H1 (cell line): ENCODE measurements around the gene CAPNS1. TPM values are rescaled to one million over a fixed set of nuclear protein-coding genes. Genes with fewer than 3 reads are reported as not detected.

Experiments used
- CTCF ChIA-PET: fragments of 300-600 bp; sonication (Branson Sonifier 250); formaldehyde crosslinking; loops from one replicate; lab custom pipeline; 2021; ENCODE audit not compliant: partially characterized antibody; lab: Charles Lee
- POLR2A ChIA-PET: fragments of 300-600 bp; sonication (Branson Sonifier 250); formaldehyde crosslinking; loops from one replicate; lab custom pipeline; 2021; ENCODE audit warnings: inconsistent platforms; ENCODE audit not compliant: partially characterized antibody; lab: Charles Lee
- DNase-seq, 2 experiments: peaks; one replicate each; pipeline versions ENCODE4 v3.0.0 to v3.0.0-alpha.2; 2010 to 2022; ENCODE audit warnings: low spot score in 2 of 2, low read depth in 1 of 2, mixed read lengths in 1 of 2
- FAIRE-seq: peaks from 2 replicates; lab custom pipeline; 2011; peaks lifted over from hg19 to GRCh38; lab: Jason Lieb, UNC
- H2AFZ ChIP-seq: 2 replicates; pipeline ENCODE4 v1.8.1; 2012; ENCODE audit warnings: low read length, inconsistent platforms
- H2AK5ac ChIP-seq: 2 replicates; pipeline ENCODE4 v1.6.1; 2013; ENCODE audit warnings: low read depth, low read length
- H2BK120ac ChIP-seq: replicated peaks from 2 replicates; pipeline ENCODE3; 2013; ENCODE audit warnings: low read depth, low read length, inconsistent platforms
- H2BK12ac ChIP-seq: 2 replicates; pipeline ENCODE4 v1.6.1; 2013; ENCODE audit warnings: low read depth, low read length
- H2BK15ac ChIP-seq: 2 replicates; pipeline ENCODE4 v1.6.1; 2013; ENCODE audit warnings: low read length
- H2BK20ac ChIP-seq: 2 replicates; pipeline ENCODE4 v1.6.1; 2013; ENCODE audit warnings: low read length
- H2BK5ac ChIP-seq: 2 replicates; pipeline ENCODE4 v1.6.1; 2013; ENCODE audit warnings: low read depth, low read length
- H3K14ac ChIP-seq: 2 replicates; pipeline ENCODE4 v1.6.1; 2013; ENCODE audit warnings: inconsistent platforms; ENCODE audit not compliant: insufficient read length
- H3K18ac ChIP-seq: 2 replicates; pipeline ENCODE4 v1.6.1; 2013; ENCODE audit warnings: low read length; ENCODE audit errors: extremely low read depth
- H3K23ac ChIP-seq: 2 replicates; pipeline ENCODE4 v1.6.1; 2013; ENCODE audit warnings: inconsistent platforms; ENCODE audit not compliant: insufficient read length
- H3K23me2 ChIP-seq: 2 replicates; pipeline ENCODE4 v1.6.1; 2013; ENCODE audit warnings: low read depth, low read length
- H3K27ac ChIP-seq: 2 replicates; pipeline ENCODE4 v1.6.1; 2011; ENCODE audit warnings: low read depth, low read length, inconsistent platforms
- H3K27me3 ChIP-seq, 4 experiments: replicated peaks in 1 of 4; 1 replicate in 1 of 4; 2 replicates in 3 of 4; pipeline versions ENCODE4 v1.6.1 to v1.8.1; 2011 to 2013; ENCODE audit warnings: low read length in 3 of 4, mild to moderate bottlenecking in 3 of 4, inconsistent platforms in 2 of 4, mixed read lengths in 2 of 4, moderate library complexity in 1 of 4; ENCODE audit not compliant: control insufficient read depth in 3 of 4, insufficient read depth in 3 of 4; ENCODE audit errors: extremely low read depth in 1 of 4
- H3K36me3 ChIP-seq, 4 experiments: 2 replicates each; pipeline versions ENCODE4 v1.6.1 to v1.8.1; 2011 to 2013; ENCODE audit warnings: mild to moderate bottlenecking in 4 of 4, low read length in 3 of 4, moderate library complexity in 2 of 4, control low read depth in 1 of 4, inconsistent platforms in 1 of 4; ENCODE audit not compliant: insufficient read depth in 4 of 4, control insufficient read depth in 2 of 4
- H3K4ac ChIP-seq: replicated peaks from 2 replicates; pipeline ENCODE3; 2013; ENCODE audit warnings: low read length, low read depth, mixed read lengths, inconsistent platforms; ENCODE audit not compliant: insufficient read length
- H3K4me1 ChIP-seq, 4 experiments: replicated peaks in 1 of 4; 1 replicate in 1 of 4; 2 replicates in 3 of 4; pipeline versions ENCODE4 v1.6.1 to v1.8.1; 2011 to 2013; ENCODE audit warnings: low read length in 3 of 4, inconsistent platforms in 2 of 4, mixed read lengths in 1 of 4; ENCODE audit not compliant: insufficient read depth in 4 of 4, control insufficient read depth in 3 of 4
- H3K4me2 ChIP-seq, 2 experiments: 2 replicates each; pipeline versions ENCODE4 v1.6.1 to v1.8.1; 2011 to 2013; ENCODE audit warnings: low read depth in 2 of 2, low read length in 2 of 2, control low read depth in 1 of 2, inconsistent platforms in 1 of 2, mild to moderate bottlenecking in 1 of 2; ENCODE audit not compliant: insufficient read depth in 1 of 2
- H3K4me3 ChIP-seq, 4 experiments: fragments of 200-600, 300-600 bp in 1 of 4; sonication (generic), shearing (Covaris generic), sonication (Bioruptor Twin) in 1 of 4; 2 replicates each; pipeline versions ENCODE4 v1.5.1 to v1.8.1; 2011 to 2016; ENCODE audit warnings: low read length in 4 of 4, low read depth in 3 of 4, control low read depth in 2 of 4, inconsistent platforms in 2 of 4, mild to moderate bottlenecking in 2 of 4, mixed read lengths in 1 of 4, moderate library complexity in 1 of 4; ENCODE audit not compliant: insufficient read depth in 2 of 4; ENCODE audit errors: extremely low read depth in 1 of 4
- H3K56ac ChIP-seq: replicated peaks from 2 replicates; pipeline ENCODE3; 2013; ENCODE audit warnings: low read depth, mild to moderate bottlenecking, mixed read lengths, low read length, inconsistent platforms; ENCODE audit not compliant: insufficient read length
- H3K79me1 ChIP-seq: 2 replicates; pipeline ENCODE4 v1.6.1; 2013; ENCODE audit warnings: low read depth, low read length, control low read depth
- H3K79me2 ChIP-seq, 2 experiments: 2 replicates each; pipeline versions ENCODE4 v1.6.1 to v1.8.1; 2012 to 2013; ENCODE audit warnings: low read length in 2 of 2, mild to moderate bottlenecking in 2 of 2, inconsistent platforms in 1 of 2; ENCODE audit not compliant: insufficient read depth in 2 of 2, control insufficient read depth in 1 of 2
- H3K9ac ChIP-seq, 4 experiments: replicated peaks in 1 of 4; 1 replicate in 1 of 4; 2 replicates in 3 of 4; pipeline versions ENCODE4 v1.6.1 to v1.8.1; 2011 to 2013; ENCODE audit warnings: low read depth in 3 of 4, low read length in 3 of 4, control low read depth in 2 of 4, mild to moderate bottlenecking in 2 of 4, moderate library complexity in 2 of 4, inconsistent platforms in 1 of 4; ENCODE audit errors: extremely low read depth in 1 of 4
- H3K9me3 ChIP-seq, 2 experiments: 2 replicates each; pipeline versions ENCODE4 v1.6.1 to v1.8.1; 2012 to 2013; ENCODE audit warnings: mild to moderate bottlenecking in 2 of 2, moderate library complexity in 2 of 2, control low read depth in 1 of 2, inconsistent platforms in 1 of 2, low read depth in 1 of 2, low read length in 1 of 2, mixed read lengths in 1 of 2; ENCODE audit not compliant: insufficient read depth in 2 of 2
- H4K20me1 ChIP-seq, 2 experiments: replicated peaks in 1 of 2; 2 replicates each; pipeline versions ENCODE3 to v1.8.1; 2011 to 2013; ENCODE audit warnings: inconsistent platforms in 2 of 2, low read length in 2 of 2, mild to moderate bottlenecking in 1 of 2; ENCODE audit not compliant: insufficient read depth in 2 of 2, control insufficient read depth in 1 of 2
- H4K5ac ChIP-seq: 2 replicates; pipeline ENCODE4 v1.6.1; 2013; ENCODE audit warnings: low read length, low read depth, mixed read lengths, inconsistent platforms; ENCODE audit not compliant: insufficient read length
- H4K8ac ChIP-seq: 2 replicates; pipeline ENCODE4 v1.8.0; 2013; ENCODE audit warnings: mild to moderate bottlenecking, moderate library complexity, low read length, inconsistent platforms; ENCODE audit not compliant: insufficient read depth; ENCODE audit errors: extremely low read depth
- H4K91ac ChIP-seq: replicated peaks from 2 replicates; pipeline ENCODE3; 2013; ENCODE audit warnings: low read length, mixed read lengths, inconsistent platforms; ENCODE audit not compliant: insufficient read length
- NANOG ChIP-seq: IDR thresholded peaks from 2 replicates; pipeline ENCODE4 v1.6.1; 2011; ENCODE audit warnings: low read length, low read depth, mild to moderate bottlenecking, inconsistent platforms; ENCODE audit not compliant: insufficient read depth, poor library complexity, severe bottlenecking
- TAF1 ChIP-seq: IDR thresholded peaks from 2 replicates; pipeline ENCODE4 v1.6.1; 2011; ENCODE audit warnings: mild to moderate bottlenecking, low read depth, low read length
- WGBS, 2 experiments: shearing (Covaris generic) in 1 of 2; methylation state at CpG; one replicate each; pipeline versions ENCODE4 v1.1.6 to v1.1.7; 2013 to 2015; ENCODE audit warnings: low lambda C conversion rate in 2 of 2, mixed read lengths in 2 of 2, inconsistent platforms in 1 of 2, low coverage in 1 of 2, missing lambda C conversion rate in 1 of 2; ENCODE audit not compliant: insufficient replicate concordance in 2 of 2, insufficient coverage in 1 of 2, insufficient read length in 1 of 2; ENCODE audit errors: extremely low coverage in 1 of 2, missing lambda C conversion rate in 1 of 2; 5-methylcytosine and 5-hydroxymethylcytosine counted together
- polyA plus RNA-seq, 7 experiments: library from polyadenylated mRNA; depleted of rRNA in 3 of 7; stranded (reverse) in 5 of 7; unstranded in 2 of 7; fragments of >200 nt in 5 of 7; fragments of 200-250 nt in 2 of 7; gene quantifications; 1 replicate in 5 of 7; 2 replicates in 1 of 7; 4 replicates in 1 of 7; pipeline versions ENCODE4 v1.2.1 to v1.2.3, GENCODE V29; 2011 to 2013; ENCODE audit warnings: missing spikeins in 2 of 7, mixed read lengths in 2 of 7
- total RNA-seq: library from RNA; stranded (reverse); fragmentation: NEBNext Ultra II Directional; extraction: Animal tissue kit (Norgen Biotek cat#: 25700); gene quantifications from 2 replicates; pipeline ENCODE4 v1.2.1, GENCODE V29; 2021

The CAPNS1 gene
- total and polyA plus RNA-seq, 2 of the 8 experiments (the other 6 are each of a cell fraction or from before 2014, with no cell fraction given): 382 to 438 TPM

DNA sequence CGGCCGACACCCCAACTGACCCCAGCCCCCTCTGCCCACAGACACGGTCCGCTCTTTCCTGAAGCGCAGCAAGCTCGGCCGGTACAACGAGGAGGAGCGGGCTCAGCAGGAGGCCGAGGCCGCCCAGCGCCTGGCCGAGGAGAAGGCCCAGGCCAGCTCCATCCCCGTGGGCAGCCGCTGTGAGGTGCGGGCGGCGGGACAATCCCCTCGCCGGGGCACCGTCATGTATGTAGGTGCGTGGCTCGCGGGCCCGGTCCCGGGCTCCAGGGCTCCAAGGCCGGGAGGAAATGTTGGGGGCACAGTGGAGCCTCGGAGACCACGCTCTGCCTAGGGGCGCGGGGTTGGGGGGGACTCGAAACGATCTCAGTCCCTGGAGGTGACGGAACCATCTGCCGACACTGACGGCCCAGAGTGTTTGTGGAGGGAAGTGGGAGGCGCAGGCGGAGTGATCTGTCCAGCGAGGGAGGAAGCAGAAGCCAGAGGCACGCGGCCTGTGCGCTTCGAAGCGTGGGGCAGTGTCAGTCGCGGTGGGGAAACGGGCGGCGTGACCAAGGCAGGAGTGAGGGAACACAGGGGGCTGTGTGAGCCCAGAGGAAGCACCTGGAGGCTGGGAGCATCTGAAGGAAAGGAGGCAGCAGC lies 18.3 kb upstream of the CAPNS1 start:
- Histone ChIP-seq H4K5ac (no peak overlapping the region), H3K27ac (no peak overlapping the region; the same call in 1 of the 2 replicates), H3K4me2 (no peak overlapping the region), H4K8ac (0 out of 2 replicates have a peak overlapping the region, but pooled peaks have one; percentile 3), H2BK20ac (no peak overlapping the region), H2BK15ac (no peak overlapping the region), H3K79me2 (peaks cover 0 to 3% of the 10 kb centered on the region in 2 experiments; a peak in 1 of 4 replicates), H3K79me1 (peaks cover 6% of the 10 kb centered on the region; the same call in 1 of the 2 replicates), H3K56ac (no peak overlapping the region), H3K23ac (no peak overlapping the region), H2BK120ac (no peak overlapping the region), H2AK5ac (no peak overlapping the region), H3K4ac (no peak overlapping the region), H3K4me3 (no peak overlapping the region), H3K14ac (no peak overlapping the region), H3K4me1 (peaks cover 0 to 7% (median under 1%) of the 10 kb centered on the region in 4 experiments; a peak in 4 of 7 replicates), H2BK5ac (no peak overlapping the region; the same call in 1 of the 2 replicates), H3K18ac (no peak overlapping the region), H4K91ac (no peak overlapping the region), H3K9me3 (no peaks in the 10 kb centered on the region), H3K9ac (no peak overlapping the region), H3K27me3 (no peaks in the 10 kb centered on the region), H2AFZ (no peak overlapping the region), H2BK12ac (no peak overlapping the region), H3K36me3 (peaks cover 10 to 31% (median 25%) of the 10 kb centered on the region in 4 experiments; a peak in 7 of 8 replicates), H4K20me1 (peaks cover 3 to 7% of the 10 kb centered on the region in 2 experiments), H3K23me2 (no peaks in the 10 kb centered on the region)
- WGBS, 2 experiments: 93% methylated on average over 46 of the region's 49 CpGs; no CpG with 5 or more reads in 1 of the 2 experiments
- ChIA-PET POLR2A (interaction anchor here (1.5 kb wide), 1 partner anchor 8 kb away, joined by 3 read pairs; no protein-coding TSS in a partner anchor), CTCF (no interaction called here)
- TF ChIP-seq TAF1 (no peak), NANOG (no peak)
- DNase-seq (no peak), FAIRE-seq (no peak)
